A549 (cell line): ENCODE measurements around the gene CPHXL2. TPM values are rescaled to one million over a fixed set of nuclear protein-coding genes. Genes with fewer than 3 reads are reported as not detected.

ENCODE experiments used
- ATAC-seq, 2 experiments: fragments of 200-7000 bp in 1 of 2; fragments of >200 bp in 1 of 2; cut with Nextera tagmentation in 1 of 2; cut with Tn5 transposase in 1 of 2; 3 replicates each; pipeline versions ENCODE4 v1.8.0 to v1.9.1; 2018 to 2020; ENCODE audit warnings: mild to moderate bottlenecking in 1 of 2, moderate library complexity in 1 of 2
- CTCF ChIA-PET: fragments of 300-600 bp; sonication (Branson Sonifier 250); formaldehyde crosslinking; extraction: SDS; loops from one replicate; lab custom pipeline; 2021; ENCODE audit warnings: antibody characterized with exemption, inconsistent platforms; lab: Yijun Ruan, JAX
- POLR2A ChIA-PET: fragments of 350-600 bp; formaldehyde crosslinking; extraction: SDS; loops from one replicate; lab custom pipeline; 2021; ENCODE audit warnings: antibody characterized with exemption, inconsistent platforms; lab: Yijun Ruan, JAX
- DNase-seq, 2 experiments: peaks; one replicate each; pipeline versions ENCODE4 v3.0.0 to v3.0.0-alpha.2; 2011 to 2016; ENCODE audit warnings: low read depth in 1 of 2, low spot score in 1 of 2
- FAIRE-seq: peaks from 2 replicates; lab custom pipeline; 2011; peaks lifted over from hg19 to GRCh38; lab: Jason Lieb, UNC
- H3K27ac ChIP-seq, 2 experiments: fragments of >200 bp; sonication (Bioruptor Twin); formaldehyde crosslinking; 3 replicates each; pipeline ENCODE4 v1.5.1; 2016 to 2017
- H3K4me1 ChIP-seq: fragments of >200 bp; sonication (Bioruptor Twin); formaldehyde crosslinking; 3 replicates; pipeline ENCODE4 v1.6.1; 2016
- H3K4me2 ChIP-seq: fragments of >200 bp; sonication (Bioruptor Twin); formaldehyde crosslinking; 3 replicates; pipeline ENCODE4 v1.6.1; 2016
- H3K4me3 ChIP-seq: fragments of >200 bp; sonication (Bioruptor Twin); formaldehyde crosslinking; 3 replicates; pipeline ENCODE4 v1.5.1; 2016
- H3K9me3 ChIP-seq: fragments of >200 bp; sonication (Bioruptor Twin); formaldehyde crosslinking; 3 replicates; pipeline ENCODE4 v1.6.1; 2016
- CBX8 ChIP-seq: fragments of 200-600 bp; sonication (generic); IDR thresholded peaks from 2 replicates; pipeline ENCODE4 v1.6.1; 2016
- CEBPB ChIP-seq, 2 experiments: fragments of >200 bp in 1 of 2; sonication (Bioruptor Twin) in 1 of 2; formaldehyde crosslinking in 1 of 2; IDR thresholded peaks; 2 replicates each; pipeline ENCODE4 v1.6.1; 2012 to 2016
- CHD2 ChIP-seq: fragments of 150-350 bp; IDR thresholded peaks from 2 replicates; pipeline ENCODE4 v1.6.1; 2014; ENCODE audit warnings: low read length; ENCODE audit not compliant: partially characterized antibody
- EHF ChIP-seq: fragments of 250-450 bp; sonication (Bioruptor Pico); IDR thresholded peaks from 2 replicates; pipeline ENCODE4 v1.5.0; 2020; ENCODE audit warnings: mild to moderate bottlenecking
- EHMT2 ChIP-seq: fragments of 200-600 bp; sonication (generic); IDR thresholded peaks from 2 replicates; pipeline ENCODE4 v1.6.1; 2016; ENCODE audit warnings: antibody characterized with exemption, low read depth, mild to moderate bottlenecking, moderate library complexity
- ESRRA ChIP-seq: fragments of 150-350 bp; IDR thresholded peaks from 2 replicates; pipeline ENCODE4 v1.6.1; 2014; ENCODE audit warnings: mild to moderate bottlenecking, low read length, borderline replicate concordance
- HDAC2 ChIP-seq: fragments of 200-600 bp; sonication (generic); IDR thresholded peaks from 2 replicates; pipeline ENCODE4 v1.6.1; 2016
- HOXA7 ChIP-seq: fragments of 250-450 bp; sonication (Bioruptor Pico); IDR thresholded peaks from 2 replicates; pipeline ENCODE4 v1.5.0; 2020; ENCODE audit warnings: mild to moderate bottlenecking, moderate library complexity
- HOXB5 ChIP-seq: fragments of 250-450 bp; sonication (Bioruptor Pico); IDR thresholded peaks from 2 replicates; pipeline ENCODE4 v1.5.0; 2020; ENCODE audit warnings: mild to moderate bottlenecking, moderate library complexity
- JUN ChIP-seq, 2 experiments: fragments of >200 bp; sonication (Bioruptor Twin); formaldehyde crosslinking; IDR thresholded peaks; 2 replicates in 1 of 2; 3 replicates in 1 of 2; pipeline ENCODE4 v1.6.1; 2016 to 2017
- KDM1A ChIP-seq: fragments of 200-600 bp; sonication (generic); IDR thresholded peaks from 2 replicates; pipeline ENCODE4 v1.6.1; 2016; ENCODE audit warnings: low read depth, mild to moderate bottlenecking
- KDM5A ChIP-seq: fragments of 200-600 bp; sonication (generic); IDR thresholded peaks from 2 replicates; pipeline ENCODE4 v1.6.1; 2016; ENCODE audit warnings: antibody characterized with exemption, mild to moderate bottlenecking
- MYC ChIP-seq: IDR thresholded peaks from 2 replicates; pipeline ENCODE4 v1.6.1; 2012; ENCODE audit warnings: mild to moderate bottlenecking, inconsistent platforms, low read length, improper control_type of control experiment, borderline replicate concordance
- NFE2L2 ChIP-seq: fragments of 150-350 bp; conservative IDR thresholded peaks from 2 replicates; pipeline ENCODE4 v1.6.1; 2014; ENCODE audit warnings: low read length
- PHF8 ChIP-seq: fragments of 200-600 bp; sonication (generic); IDR thresholded peaks from 2 replicates; pipeline ENCODE4 v1.6.1; 2016; ENCODE audit warnings: low read depth, mild to moderate bottlenecking, antibody characterized with exemption, moderate library complexity, borderline replicate concordance
- POLR2AphosphoS2 ChIP-seq: conservative IDR thresholded peaks from 2 replicates; pipeline ENCODE4 v1.6.1; 2012; ENCODE audit warnings: low read length, improper control_type of control experiment, inconsistent platforms
- RCOR1 ChIP-seq: fragments of 150-350 bp; IDR thresholded peaks from 2 replicates; pipeline ENCODE4 v1.6.1; 2014; ENCODE audit warnings: antibody characterized with exemption, low read length, low read depth
- TFCP2L1 ChIP-seq: fragments of 250-450 bp; sonication (Bioruptor Pico); IDR thresholded peaks from 2 replicates; pipeline ENCODE4 v1.5.0; 2021; ENCODE audit warnings: mild to moderate bottlenecking
- ZC3H11A ChIP-seq: fragments of 450-650 bp; IDR thresholded peaks from 2 replicates; pipeline ENCODE4 v1.6.1; 2014; ENCODE audit warnings: antibody characterized with exemption, mild to moderate bottlenecking
- ZNF302 ChIP-seq: fragments of 250-450 bp; sonication (Bioruptor Pico); IDR thresholded peaks from 2 replicates; pipeline ENCODE4 v1.9.0; 2021; ENCODE audit warnings: inconsistent platforms, mild to moderate bottlenecking, moderate library complexity
- ZSCAN20 ChIP-seq: fragments of 250-450 bp; sonication (Bioruptor Pico); IDR thresholded peaks from 2 replicates; pipeline ENCODE4 v1.8.0; 2022; ENCODE audit warnings: mild to moderate bottlenecking, moderate library complexity
- WGBS: methylation state at CpG from one replicate; pipeline ENCODE4 v1.1.6; 2017; ENCODE audit errors: missing lambda C conversion rate; 5-methylcytosine and 5-hydroxymethylcytosine counted together
- polyA plus RNA-seq, 4 experiments: library from polyadenylated mRNA; depleted of rRNA in 3 of 4; stranded (reverse); fragments of >200 nt; fragmentation: RNase III in 1 of 4; extraction: RNeasy Plus Mini Kit Qiagen cat#74134 plus additional on column Dnase treatment in 1 of 4; gene quantifications; 2 replicates in 3 of 4; 3 replicates in 1 of 4; pipeline ENCODE4 v1.2.3, GENCODE V29; 2011 to 2017
- TF ChIP-seq, protein P1 (sequence below): IDR thresholded peaks from 2 replicates; pipeline ENCODE4 v1.6.1; 2012
- TF ChIP-seq, protein P2 (sequence below): fragments of >200 bp; sonication (Bioruptor Twin); formaldehyde crosslinking; IDR thresholded peaks from 2 replicates; pipeline ENCODE4 v1.6.1; 2016
- TF ChIP-seq, protein P3 (sequence below): fragments of >200 bp; sonication (Bioruptor Twin); formaldehyde crosslinking; IDR thresholded peaks from 3 replicates; pipeline ENCODE4 v1.6.1; 2016
- TF ChIP-seq, protein P4 (sequence below): IDR thresholded peaks from 2 replicates; pipeline ENCODE4 v1.6.1; 2012; ENCODE audit warnings: low read depth, borderline replicate concordance
- TF ChIP-seq, protein P5 (sequence below): fragments of 250-450 bp; sonication (Bioruptor Pico); IDR thresholded peaks from 2 replicates; pipeline ENCODE4 v1.5.0; 2021; ENCODE audit warnings: mild to moderate bottlenecking, moderate library complexity, borderline replicate concordance

CPHXL2 gene
- polyA plus RNA-seq, 2 of the 4 experiments (the other 2 are of a cell fraction): not detected

DNA sequence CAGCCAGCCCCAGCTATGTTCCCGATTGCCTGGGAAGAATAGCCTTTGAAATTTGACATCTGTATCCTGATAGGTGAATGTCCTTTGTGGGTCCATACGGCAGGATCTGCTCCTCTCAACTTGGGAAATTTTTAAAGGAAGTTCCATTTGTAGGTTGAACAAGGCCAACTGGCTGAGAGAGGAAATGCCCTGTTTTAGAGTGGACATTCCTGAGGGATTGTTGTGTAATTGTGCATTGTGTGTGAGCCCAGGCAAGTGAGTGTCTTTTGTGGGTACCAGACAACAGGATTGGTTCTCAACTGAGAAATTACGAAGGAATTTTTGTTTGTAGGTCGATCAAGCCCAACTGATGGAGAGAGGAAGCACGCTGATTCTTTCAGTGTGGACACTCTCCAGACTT lies 2.6 kb upstream of the CPHXL2 start:
- FAIRE-seq: no peak
- CTCF ChIA-PET: no interaction called here
- Histone ChIP-seq H3K9me3 (no peaks in the 10 kb centered on the region), H3K27ac (no peak overlapping the region), H3K4me1 (no peaks in the 10 kb centered on the region), H3K4me2 (no peak overlapping the region), H3K4me3 (no peak overlapping the region)
- no peak for DNase-seq
- POLR2A ChIA-PET: no interaction called here
- no peak for ATAC-seq
- 64% methylated on average over 5 of the region's 5 CpGs for WGBS
- no peak for TF ChIP-seq ESRRA
- no peak for TF ChIP-seq ZNF302 (CRISPR knock-in tag)
- TF ChIP-seq POLR2AphosphoS2: no peak
- TF ChIP-seq, protein P1, sequence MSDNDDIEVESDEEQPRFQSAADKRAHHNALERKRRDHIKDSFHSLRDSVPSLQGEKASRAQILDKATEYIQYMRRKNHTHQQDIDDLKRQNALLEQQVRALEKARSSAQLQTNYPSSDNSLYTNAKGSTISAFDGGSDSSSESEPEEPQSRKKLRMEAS: no peak
- TF ChIP-seq CBX8: no peak
- TF ChIP-seq TFCP2L1 (CRISPR knock-in tag): no peak
- TF ChIP-seq CHD2: no peak
- no peak for TF ChIP-seq PHF8
- no peak for TF ChIP-seq HOXB5 (CRISPR knock-in tag)
- TF ChIP-seq MYC: no peak
- TF ChIP-seq, protein P2, sequence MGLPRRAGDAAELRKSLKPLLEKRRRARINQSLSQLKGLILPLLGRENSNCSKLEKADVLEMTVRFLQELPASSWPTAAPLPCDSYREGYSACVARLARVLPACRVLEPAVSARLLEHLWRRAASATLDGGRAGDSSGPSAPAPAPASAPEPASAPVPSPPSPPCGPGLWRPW: no peak
- no peak for TF ChIP-seq EHF (CRISPR knock-in tag)
- no peak for TF ChIP-seq ZSCAN20 (CRISPR knock-in tag)
- no peak for TF ChIP-seq EHMT2

DNA sequence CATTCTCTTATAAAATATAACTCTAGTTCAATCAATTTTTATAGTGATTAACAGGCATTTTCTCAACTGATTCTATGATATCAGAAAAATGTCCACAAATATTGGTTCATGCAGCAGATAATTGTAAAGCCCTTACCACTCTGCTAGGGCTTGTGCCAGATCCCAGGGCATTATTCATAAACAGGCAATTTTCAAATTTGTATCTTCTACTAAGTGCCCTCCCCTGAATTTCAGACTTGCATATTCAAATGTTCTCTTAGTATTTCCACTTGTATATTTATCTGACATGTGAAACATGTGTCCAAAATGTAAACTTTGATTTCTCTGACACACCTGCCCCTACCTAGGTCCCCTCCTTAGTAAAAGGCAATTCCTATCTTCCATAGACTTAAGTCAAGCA lies 9.3 kb downstream of the CPHXL2 start:
- ChIA-PET CTCF (interaction anchor here (0.6 kb wide), 1 partner anchor 1195 kb away, joined by 3 read pairs; no protein-coding TSS in a partner anchor), POLR2A (no interaction called here)
- no peak overlapping the region for H3K4me3 ChIP-seq
- DNase-seq (no peak), ATAC-seq (no peak), FAIRE-seq (no peak)
- no peak overlapping the region for H3K27ac ChIP-seq
- no peak overlapping the region for H3K4me2 ChIP-seq
- no peaks in the 10 kb centered on the region for H3K4me1 ChIP-seq
- no peaks in the 10 kb centered on the region for H3K9me3 ChIP-seq
- TF ChIP-seq ZC3H11A (no peak), CEBPB (IDR thresholded peaks at IDR 0.05) (no peak), NFE2L2 (no peak), KDM5A (no peak), JUN (IDR thresholded peaks at IDR 0.05) (no peak), KDM1A (no peak), HOXA7 (CRISPR knock-in tag) (no peak), HDAC2 (no peak), RCOR1 (no peak)
- TF ChIP-seq, protein P3, sequence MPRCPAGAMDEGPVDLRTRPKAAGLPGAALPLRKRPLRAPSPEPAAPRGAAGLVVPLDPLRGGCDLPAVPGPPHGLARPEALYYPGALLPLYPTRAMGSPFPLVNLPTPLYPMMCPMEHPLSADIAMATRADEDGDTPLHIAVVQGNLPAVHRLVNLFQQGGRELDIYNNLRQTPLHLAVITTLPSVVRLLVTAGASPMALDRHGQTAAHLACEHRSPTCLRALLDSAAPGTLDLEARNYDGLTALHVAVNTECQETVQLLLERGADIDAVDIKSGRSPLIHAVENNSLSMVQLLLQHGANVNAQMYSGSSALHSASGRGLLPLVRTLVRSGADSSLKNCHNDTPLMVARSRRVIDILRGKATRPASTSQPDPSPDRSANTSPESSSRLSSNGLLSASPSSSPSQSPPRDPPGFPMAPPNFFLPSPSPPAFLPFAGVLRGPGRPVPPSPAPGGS: no peak
- TF ChIP-seq, protein P4, sequence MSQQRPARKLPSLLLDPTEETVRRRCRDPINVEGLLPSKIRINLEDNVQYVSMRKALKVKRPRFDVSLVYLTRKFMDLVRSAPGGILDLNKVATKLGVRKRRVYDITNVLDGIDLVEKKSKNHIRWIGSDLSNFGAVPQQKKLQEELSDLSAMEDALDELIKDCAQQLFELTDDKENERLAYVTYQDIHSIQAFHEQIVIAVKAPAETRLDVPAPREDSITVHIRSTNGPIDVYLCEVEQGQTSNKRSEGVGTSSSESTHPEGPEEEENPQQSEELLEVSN: no peak
- TF ChIP-seq, protein P5, sequence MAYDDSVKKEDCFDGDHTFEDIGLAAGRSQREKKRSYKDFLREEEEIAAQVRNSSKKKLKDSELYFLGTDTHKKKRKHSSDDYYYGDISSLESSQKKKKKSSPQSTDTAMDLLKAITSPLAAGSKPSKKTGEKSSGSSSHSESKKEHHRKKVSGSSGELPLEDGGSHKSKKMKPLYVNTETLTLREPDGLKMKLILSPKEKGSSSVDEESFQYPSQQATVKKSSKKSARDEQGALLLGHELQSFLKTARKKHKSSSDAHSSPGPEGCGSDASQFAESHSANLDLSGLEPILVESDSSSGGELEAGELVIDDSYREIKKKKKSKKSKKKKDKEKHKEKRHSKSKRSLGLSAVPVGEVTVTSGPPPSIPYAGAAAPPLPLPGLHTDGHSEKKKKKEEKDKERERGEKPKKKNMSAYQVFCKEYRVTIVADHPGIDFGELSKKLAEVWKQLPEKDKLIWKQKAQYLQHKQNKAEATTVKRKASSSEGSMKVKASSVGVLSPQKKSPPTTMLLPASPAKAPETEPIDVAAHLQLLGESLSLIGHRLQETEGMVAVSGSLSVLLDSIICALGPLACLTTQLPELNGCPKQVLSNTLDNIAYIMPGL (CRISPR knock-in tag): no peak
